Measurements from ENCODE around the gene KIF26B. TPM values are rescaled to one million over a fixed set of nuclear protein-coding genes. Genes with fewer than 3 reads are reported as not detected.

KIF26B gene
- polyA plus RNA-seq, 6 donors from 2014 or later: 0.01 to 0.04 TPM; not detected in 4

DNA sequence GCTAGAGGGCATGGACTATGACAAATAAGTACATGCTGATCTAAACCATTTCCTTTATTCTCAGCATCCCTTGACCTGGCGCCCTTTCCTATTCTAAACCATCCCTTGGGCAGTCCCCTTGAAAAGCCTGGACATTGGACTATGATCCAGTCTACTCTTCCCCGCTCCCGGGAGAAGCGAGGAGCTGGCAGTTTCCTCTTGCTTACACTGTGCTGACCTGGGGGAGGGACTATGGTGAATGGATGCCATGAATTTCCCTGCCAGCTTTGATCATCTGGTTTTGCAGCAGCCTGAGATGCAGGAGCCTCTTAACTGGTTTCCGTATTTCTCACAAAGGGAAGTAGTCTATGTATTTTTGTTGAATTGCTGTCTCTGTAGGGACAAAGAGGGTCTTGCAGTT, 121.7 kb downstream of the KIF26B start:
- Mint-ChIP-seq H3K9me3 (peaks cover 0 to 9% (median 5%) of the 10 kb centered on the region in 7 donors), H3K4me3 (no peak overlapping the region), H3K36me3 (no peaks in the 10 kb centered on the region), H3K4me1 (no peaks in the 10 kb centered on the region), H3K27ac (no peak overlapping the region), H3K27me3 (peaks cover 5 to 15% (median 13%) of the 10 kb centered on the region in 3 donors)
- no peak for DNase-seq
- no peak for ATAC-seq (ENCODE audit: low read depth in 2 of 2)

DNA sequence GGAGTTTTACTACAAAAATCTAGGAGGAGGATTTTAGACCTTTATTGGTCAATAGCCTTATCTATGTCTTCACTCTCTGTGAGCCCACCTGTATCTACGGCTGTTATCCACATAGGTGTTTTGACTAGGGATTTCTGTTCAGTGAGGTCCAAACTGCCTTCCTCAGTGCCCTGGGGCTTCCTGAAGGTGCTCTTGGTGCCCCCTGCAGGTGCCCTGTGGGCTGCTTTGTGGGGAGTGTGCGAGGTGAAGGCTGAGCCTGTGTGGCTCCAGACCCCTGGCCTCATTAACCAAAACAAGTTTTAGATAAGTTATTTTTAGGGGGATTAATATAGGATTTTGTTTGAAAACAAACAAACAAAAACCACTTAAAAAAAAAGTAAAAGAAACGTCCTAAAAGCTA, 122.5 kb downstream of the KIF26B start:
- DNase-seq (no peak), ATAC-seq (ENCODE audit: low read depth in 2 of 2) (no peak)
- Mint-ChIP-seq H3K36me3 (no peaks in the 10 kb centered on the region), H3K27ac (no peak overlapping the region), H3K4me3 (no peak overlapping the region), H3K27me3 (peaks cover 5 to 15% (median 13%) of the 10 kb centered on the region in 3 donors), H3K4me1 (no peaks in the 10 kb centered on the region), H3K9me3 (peaks cover 0 to 9% (median 1%) of the 10 kb centered on the region in 7 donors)

DNA sequence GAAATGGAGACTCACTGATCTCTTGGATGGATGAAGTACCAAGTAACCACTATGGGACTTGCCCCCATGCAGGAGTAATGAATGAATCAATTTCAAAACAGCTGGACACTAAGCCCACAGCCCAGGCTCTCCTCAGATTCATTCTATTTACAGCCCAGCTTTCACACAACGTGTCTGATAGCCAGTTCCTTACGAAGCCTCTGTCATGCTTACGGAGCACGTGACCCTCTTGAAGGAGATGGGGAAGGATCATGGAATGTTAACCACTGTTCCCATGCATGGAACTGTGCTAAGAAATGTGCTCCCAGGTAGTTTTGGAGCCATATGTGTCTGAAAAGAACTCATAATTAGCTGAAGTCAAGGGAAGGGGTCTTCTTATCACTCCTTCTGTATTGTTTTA, 124.1 kb downstream of the KIF26B start:
- Mint-ChIP-seq H3K4me3 (no peak overlapping the region), H3K4me1 (no peaks in the 10 kb centered on the region), H3K27ac (no peak overlapping the region), H3K36me3 (peaks cover 0 to 12% of the 10 kb centered on the region in 2 donors), H3K9me3 (peaks cover 2 to 13% (median 4%) of the 10 kb centered on the region in 7 donors), H3K27me3 (peaks cover 5 to 19% (median 15%) of the 10 kb centered on the region in 3 donors)
- ATAC-seq (ENCODE audit: low read depth in 2 of 2): no peak
- DNase-seq: no peak

DNA sequence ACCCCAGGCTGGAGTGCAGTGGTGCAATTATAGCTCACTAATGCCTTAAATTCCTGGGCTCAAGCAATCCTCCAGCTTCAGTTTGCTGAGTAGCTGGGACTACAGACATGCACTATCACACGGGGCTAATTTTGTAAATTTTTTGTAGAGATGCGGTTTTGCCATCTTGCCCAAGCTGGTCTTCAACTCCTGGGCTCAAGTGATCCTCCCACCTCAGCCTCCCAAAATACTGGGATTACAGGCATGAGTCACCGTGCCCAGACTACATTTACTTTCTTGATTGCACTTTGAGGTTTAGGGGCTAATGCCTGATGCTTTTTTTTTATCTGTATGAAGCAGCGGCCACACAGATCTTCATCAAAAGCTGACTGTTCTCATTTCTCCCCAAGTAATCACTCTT, 124.6 kb downstream of the KIF26B start:
- H3K4me3 Mint-ChIP-seq: no peak overlapping the region
- DNase-seq (no peak), ATAC-seq (ENCODE audit: low read depth in 2 of 2) (no peak)
- H3K27me3 Mint-ChIP-seq: peaks cover 5 to 19% (median 15%) of the 10 kb centered on the region in 3 donors
- H3K9me3 Mint-ChIP-seq: peaks cover 2 to 13% (median 4%) of the 10 kb centered on the region in 7 donors
- H3K27ac Mint-ChIP-seq: no peak overlapping the region
- H3K4me1 Mint-ChIP-seq: no peaks in the 10 kb centered on the region
- H3K36me3 Mint-ChIP-seq: peaks cover 0 to 12% of the 10 kb centered on the region in 2 donors

DNA sequence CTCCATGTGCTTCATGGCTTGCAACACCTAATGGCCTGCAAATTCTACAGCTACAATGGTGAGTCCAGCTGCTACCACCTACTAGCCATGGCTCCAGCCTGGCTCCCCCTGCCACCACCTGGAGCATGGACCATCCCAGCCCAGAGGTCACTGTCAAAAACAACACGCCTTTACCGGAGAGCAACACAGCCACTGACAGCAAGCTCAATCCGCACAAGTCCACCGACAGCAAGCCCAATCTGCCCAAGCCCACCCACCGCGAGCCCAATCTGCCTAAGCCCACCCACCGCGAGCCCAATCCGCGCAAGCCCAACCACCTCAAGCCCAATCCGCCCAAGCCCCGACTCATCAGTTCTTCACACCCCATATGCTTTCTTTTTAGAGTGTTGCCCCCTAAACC, 128.2 kb downstream of the KIF26B start:
- H3K9me3 Mint-ChIP-seq: peaks cover 0 to 13% (median 4%) of the 10 kb centered on the region in 7 donors
- H3K36me3 Mint-ChIP-seq: peaks cover 0 to 12% of the 10 kb centered on the region in 2 donors
- H3K27ac Mint-ChIP-seq: no peak overlapping the region
- H3K4me3 Mint-ChIP-seq: no peak overlapping the region
- DNase-seq (no peak), ATAC-seq (ENCODE audit: low read depth in 2 of 2) (no peak)
- no peaks in the 10 kb centered on the region for H3K4me1 Mint-ChIP-seq
- peaks cover 0 to 7% (median 6%) of the 10 kb centered on the region in 3 donors for H3K27me3 Mint-ChIP-seq

DNA sequence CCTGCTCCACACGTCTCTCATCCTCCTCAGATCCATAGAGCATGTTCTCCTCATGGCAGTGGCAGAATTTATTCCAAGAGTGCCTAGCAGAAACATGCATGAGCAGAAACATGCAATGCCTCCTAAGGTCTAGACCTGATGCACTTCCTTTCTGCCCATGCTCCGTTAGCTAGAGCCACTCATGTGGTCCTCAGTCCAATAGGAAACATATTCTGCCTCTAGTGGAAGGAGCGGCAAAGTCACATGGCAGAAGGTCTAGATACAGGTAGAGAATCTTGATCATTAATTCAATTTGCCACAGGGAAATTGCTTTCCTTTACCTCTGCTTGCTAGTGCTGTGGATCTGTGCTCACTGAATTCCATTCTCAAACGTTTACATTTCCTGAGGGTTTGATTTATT, 130.4 kb downstream of the KIF26B start:
- peaks cover 5 to 10% (median 7%) of the 10 kb centered on the region in 3 donors for H3K27me3 Mint-ChIP-seq

DNA sequence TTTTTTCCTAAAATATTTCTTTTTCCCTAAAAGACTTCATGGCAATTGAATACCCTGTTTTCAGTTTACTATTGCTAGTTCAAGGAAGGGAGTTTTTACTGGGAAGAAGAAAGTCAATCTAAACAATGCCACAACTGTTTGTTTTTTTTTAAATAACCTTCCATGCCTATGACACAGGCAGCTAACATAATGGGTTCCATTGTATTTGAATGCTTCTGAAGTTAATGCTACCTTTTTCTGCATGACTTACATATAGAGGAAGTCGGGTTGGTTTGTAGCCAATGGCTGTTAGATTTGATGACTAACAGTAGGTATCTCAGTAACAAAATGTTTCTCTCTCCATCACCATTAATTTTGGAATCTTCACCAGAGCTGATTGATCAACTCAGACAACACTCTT, 134.0 kb downstream of the KIF26B start:
- no peaks in the 10 kb centered on the region for H3K36me3 Mint-ChIP-seq
- peaks cover 6 to 14% (median 8%) of the 10 kb centered on the region in 3 donors for H3K27me3 Mint-ChIP-seq
- no peaks in the 10 kb centered on the region for H3K4me1 Mint-ChIP-seq
- no peak overlapping the region for H3K27ac Mint-ChIP-seq
- DNase-seq (no peak), ATAC-seq (ENCODE audit: low read depth in 2 of 2) (no peak)
- peaks cover 0 to 2% (median 0%) of the 10 kb centered on the region in 7 donors for H3K9me3 Mint-ChIP-seq
- H3K4me3 Mint-ChIP-seq: no peak overlapping the region

More for the DNA sequence above, 130.4 kb downstream of the KIF26B start:
- H3K4me3 Mint-ChIP-seq: no peak overlapping the region
- ATAC-seq (ENCODE audit: low read depth in 2 of 2) (no peak), DNase-seq (no peak)
- no peak overlapping the region for H3K27ac Mint-ChIP-seq
- H3K4me1 Mint-ChIP-seq: no peaks in the 10 kb centered on the region
- peaks cover 0 to 13% (median 4%) of the 10 kb centered on the region in 7 donors for H3K9me3 Mint-ChIP-seq
- peaks cover 0 to 12% of the 10 kb centered on the region in 2 donors for H3K36me3 Mint-ChIP-seq

DNA sequence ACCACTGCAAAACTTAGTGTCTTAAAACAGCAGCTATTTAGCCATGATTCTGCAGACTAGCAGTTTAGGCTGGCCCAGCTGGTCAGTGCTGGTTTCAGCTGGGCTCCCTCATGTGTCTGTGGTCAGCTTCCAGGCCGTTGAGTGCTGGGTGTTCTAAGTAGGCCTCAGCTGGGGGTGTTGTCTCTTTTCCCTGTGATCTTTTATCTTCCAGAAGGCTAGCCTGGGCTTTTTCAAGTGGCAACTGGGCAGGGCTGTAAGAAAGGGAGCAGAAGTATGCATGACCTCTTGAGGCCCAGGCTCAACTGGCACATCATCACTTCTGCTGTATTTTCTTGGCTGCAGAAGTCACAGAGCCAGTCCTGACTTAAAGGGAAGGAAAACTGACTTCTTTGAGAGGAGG, 136.1 kb downstream of the KIF26B start:
- Mint-ChIP-seq H3K4me1 (no peaks in the 10 kb centered on the region), H3K27me3 (peaks cover 6 to 14% (median 8%) of the 10 kb centered on the region in 3 donors), H3K27ac (peak overlapping the region in 1 of 6 donors; percentile 9), H3K9me3 (peaks cover 0 to 2% (median 0%) of the 10 kb centered on the region in 7 donors), H3K36me3 (no peaks in the 10 kb centered on the region), H3K4me3 (no peak overlapping the region)
- DNase-seq: no peak
- ATAC-seq (ENCODE audit: low read depth in 2 of 2): no peak

DNA sequence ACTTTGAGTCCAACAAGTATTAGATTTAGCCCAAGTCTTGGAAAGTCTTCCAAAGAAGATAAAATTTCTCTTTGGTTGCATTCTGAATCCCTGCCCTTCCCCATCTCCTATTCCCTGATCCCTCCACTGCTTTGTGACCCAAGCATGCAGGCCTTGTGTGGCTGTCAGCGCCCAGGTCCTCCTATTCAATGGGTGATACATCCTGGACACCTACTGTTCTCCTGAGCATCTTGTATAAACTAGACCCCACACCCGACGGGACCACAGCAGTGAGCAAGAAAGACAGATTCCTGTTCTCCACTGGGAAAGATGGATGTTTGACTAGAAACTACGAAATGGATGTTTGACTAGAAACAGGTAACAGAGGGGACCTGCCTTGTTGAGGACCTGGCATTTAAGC, 136.6 kb downstream of the KIF26B start:
- ATAC-seq (ENCODE audit: low read depth in 2 of 2) (no peak), DNase-seq (no peak)
- Mint-ChIP-seq H3K27me3 (peaks cover 6 to 14% (median 8%) of the 10 kb centered on the region in 3 donors), H3K27ac (no peak overlapping the region), H3K4me3 (no peak overlapping the region), H3K36me3 (no peaks in the 10 kb centered on the region), H3K9me3 (peaks cover 0 to 2% (median 0%) of the 10 kb centered on the region in 7 donors), H3K4me1 (no peaks in the 10 kb centered on the region)

DNA sequence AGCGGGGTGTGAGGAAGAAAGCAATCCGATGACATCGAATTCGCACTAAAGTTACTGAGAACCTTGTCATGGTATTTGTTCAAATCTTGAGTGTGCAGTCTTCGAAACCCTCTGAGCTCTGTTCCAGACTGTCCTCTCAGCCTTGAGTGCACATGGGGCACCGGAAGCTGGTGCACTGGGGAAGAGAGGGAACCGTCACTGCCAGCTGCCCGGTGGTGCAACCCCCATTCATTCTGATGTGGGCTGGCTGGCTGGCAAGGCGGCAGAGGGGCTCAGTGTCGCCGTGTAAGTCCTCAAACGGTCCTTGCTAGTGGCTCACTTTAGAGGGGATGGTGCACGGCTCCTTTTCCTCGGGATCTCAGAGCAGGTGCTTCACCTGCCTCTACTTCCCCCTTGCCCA, 137.4 kb downstream of the KIF26B start:
- no peak overlapping the region for H3K4me3 Mint-ChIP-seq
- ATAC-seq (ENCODE audit: low read depth in 2 of 2) (no peak), DNase-seq (no peak)
- no peaks in the 10 kb centered on the region for H3K4me1 Mint-ChIP-seq
- H3K36me3 Mint-ChIP-seq: no peaks in the 10 kb centered on the region
- H3K27me3 Mint-ChIP-seq: peaks cover 6 to 14% (median 8%) of the 10 kb centered on the region in 3 donors
- H3K27ac Mint-ChIP-seq: no peak overlapping the region
- peaks cover 0 to 2% (median 0%) of the 10 kb centered on the region in 7 donors for H3K9me3 Mint-ChIP-seq

DNA sequence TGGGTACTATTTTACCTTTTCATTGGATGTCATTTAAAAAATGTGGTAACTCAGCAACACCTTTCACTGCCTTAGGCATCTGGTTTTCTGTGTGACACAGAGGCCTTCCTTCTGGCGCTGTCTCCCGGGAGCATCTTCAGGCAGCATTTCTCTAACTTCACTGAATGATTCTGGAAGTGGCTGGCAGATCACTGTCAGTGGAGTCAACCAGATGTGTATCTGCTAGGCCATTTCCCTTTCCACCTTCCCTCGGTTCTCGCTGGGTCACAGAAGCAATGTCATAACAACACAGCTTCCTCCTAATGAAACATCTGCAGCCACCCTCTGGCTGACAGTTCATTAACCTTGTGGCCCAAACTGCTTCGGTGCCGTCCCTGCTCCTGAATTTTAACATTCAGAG, 137.8 kb downstream of the KIF26B start:
- Mint-ChIP-seq H3K27me3 (peaks cover 6 to 14% (median 8%) of the 10 kb centered on the region in 3 donors), H3K27ac (no peak overlapping the region), H3K36me3 (no peaks in the 10 kb centered on the region), H3K4me1 (no peaks in the 10 kb centered on the region), H3K4me3 (no peak overlapping the region), H3K9me3 (peaks cover 0 to 2% (median 0%) of the 10 kb centered on the region in 7 donors)
- DNase-seq: no peak
- ATAC-seq (ENCODE audit: low read depth in 2 of 2): no peak

DNA sequence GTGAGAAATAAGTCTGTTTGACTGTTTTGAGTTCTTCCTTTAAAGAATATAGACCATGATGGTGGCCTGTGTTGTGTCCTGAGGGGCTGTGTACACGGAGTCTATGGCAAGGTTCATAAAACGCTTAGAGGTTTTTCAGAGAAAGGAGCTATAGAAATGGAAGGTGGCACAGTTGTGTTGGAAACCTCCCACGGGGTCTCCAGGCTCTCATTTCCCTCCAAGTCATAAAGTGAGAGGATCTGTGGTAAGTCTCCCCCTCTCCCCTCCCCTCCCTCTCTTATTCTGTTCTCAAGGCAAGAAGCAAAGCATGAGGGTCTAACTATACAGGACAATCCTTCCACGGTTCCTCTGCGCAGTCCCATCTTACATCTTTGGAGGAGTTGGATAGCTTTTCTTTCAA, 139.2 kb downstream of the KIF26B start:
- H3K4me3 Mint-ChIP-seq: no peak overlapping the region
- DNase-seq: no peak
- peaks cover 0 to 2% (median 0%) of the 10 kb centered on the region in 7 donors for H3K9me3 Mint-ChIP-seq
- H3K4me1 Mint-ChIP-seq: no peaks in the 10 kb centered on the region
- no peaks in the 10 kb centered on the region for H3K36me3 Mint-ChIP-seq
- peaks cover 6 to 14% (median 8%) of the 10 kb centered on the region in 3 donors for H3K27me3 Mint-ChIP-seq
- no peak for ATAC-seq (ENCODE audit: low read depth in 2 of 2)
- H3K27ac Mint-ChIP-seq: peak overlapping the region in 1 of 6 donors; percentile 9

DNA sequence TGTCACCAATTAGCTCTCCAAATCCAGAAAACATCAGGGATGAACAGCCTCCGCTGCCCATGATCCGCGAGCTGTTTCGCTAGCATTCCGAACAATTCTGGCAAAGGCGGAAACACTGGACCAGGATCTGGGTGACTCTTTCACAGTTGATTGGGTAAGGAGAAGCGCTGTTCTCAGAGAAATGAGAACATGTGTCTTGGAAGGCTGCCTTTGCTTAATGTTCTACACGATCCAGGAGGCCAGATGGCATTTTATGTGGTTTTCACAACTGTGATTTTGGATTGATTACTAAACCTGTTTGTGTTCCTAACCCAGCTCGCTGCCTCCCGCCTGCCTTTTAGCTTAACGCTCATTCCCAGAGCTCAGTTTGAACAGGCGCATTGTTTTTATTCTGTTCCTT, 144.0 kb downstream of the KIF26B start:
- H3K9me3 Mint-ChIP-seq: peaks cover 0 to 1% (median 0%) of the 10 kb centered on the region in 7 donors
- H3K27me3 Mint-ChIP-seq: peaks cover 0 to 5% (median 0%) of the 10 kb centered on the region in 3 donors
- no peak overlapping the region for H3K27ac Mint-ChIP-seq
- ATAC-seq (ENCODE audit: low read depth in 2 of 2) (no peak), DNase-seq (no peak)
- no peak overlapping the region for H3K4me3 Mint-ChIP-seq
- peaks cover 0 to 6% (median 0%) of the 10 kb centered on the region in 3 donors for H3K4me1 Mint-ChIP-seq
- no peaks in the 10 kb centered on the region for H3K36me3 Mint-ChIP-seq

DNA sequence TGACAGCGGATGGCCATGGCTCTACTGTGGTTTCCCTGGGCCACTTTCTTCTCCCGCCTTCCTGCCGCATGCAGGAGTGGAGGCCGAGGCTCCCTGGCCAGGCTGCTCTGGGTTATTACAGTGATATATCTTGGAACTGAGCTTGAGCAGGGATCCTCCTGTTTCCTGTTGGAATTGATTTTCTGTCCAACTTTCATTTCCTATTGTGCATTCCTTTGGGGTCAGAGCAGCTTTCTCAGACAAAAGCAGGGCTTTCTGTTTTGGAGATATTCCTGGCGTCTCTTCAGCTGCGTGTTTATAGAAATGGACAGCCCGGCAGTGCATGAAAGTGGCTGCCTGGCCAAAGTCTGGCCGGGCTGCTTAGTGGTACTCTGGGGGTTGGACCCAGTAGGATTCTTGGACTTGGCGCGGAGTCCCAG, 146.4 kb downstream of the KIF26B start:
- Mint-ChIP-seq H3K4me3 (no peak overlapping the region), H3K36me3 (no peaks in the 10 kb centered on the region), H3K4me1 (peaks cover 0 to 8% (median 0%) of the 10 kb centered on the region in 3 donors), H3K9me3 (peaks cover 0 to 5% (median 1%) of the 10 kb centered on the region in 7 donors), H3K27me3 (peaks cover 0 to 5% (median 0%) of the 10 kb centered on the region in 3 donors), H3K27ac (no peak overlapping the region)
- no peak for DNase-seq
- no peak for ATAC-seq (ENCODE audit: low read depth in 2 of 2)

Data from naive B cell (primary cell).